Kidney epithelial cell (primary cell): ENCODE data around the gene RASSF3. TPM values are rescaled to one million over a fixed set of nuclear protein-coding genes. Genes with fewer than 3 reads are reported as not detected.

Source experiments
- DNase-seq: peaks from one replicate; pipeline ENCODE4 v3.0.0-alpha.2; 2010; ENCODE audit warnings: low read depth
- H3K27me3 ChIP-seq: 2 replicates; pipeline ENCODE4 v1.6.0; 2011; ENCODE audit warnings: low read length; ENCODE audit not compliant: control insufficient read depth, insufficient read depth
- H3K36me3 ChIP-seq: 2 replicates; pipeline ENCODE4 v1.5.1; 2011; ENCODE audit warnings: low read length; ENCODE audit not compliant: control insufficient read depth, insufficient read depth
- H3K4me3 ChIP-seq: 2 replicates; pipeline ENCODE4 v1.5.1; 2011; ENCODE audit warnings: low read depth, mild to moderate bottlenecking, control low read depth, low read length
- CTCF ChIP-seq: IDR thresholded peaks from 2 replicates; pipeline ENCODE4 v1.5.1; 2011; ENCODE audit warnings: mild to moderate bottlenecking, moderate library complexity, low read length, control low read depth, inconsistent platforms; ENCODE audit not compliant: insufficient read depth, poor library complexity, severe bottlenecking
- total RNA-seq: library from RNA; depleted of rRNA; stranded (reverse); fragments of >200 nt; gene quantifications from 2 replicates; pipeline ENCODE4 v1.2.3, GENCODE V29; 2015

The RASSF3 gene
- total RNA-seq, 1 donor from 2014 or later: 25.7 TPM

DNA sequence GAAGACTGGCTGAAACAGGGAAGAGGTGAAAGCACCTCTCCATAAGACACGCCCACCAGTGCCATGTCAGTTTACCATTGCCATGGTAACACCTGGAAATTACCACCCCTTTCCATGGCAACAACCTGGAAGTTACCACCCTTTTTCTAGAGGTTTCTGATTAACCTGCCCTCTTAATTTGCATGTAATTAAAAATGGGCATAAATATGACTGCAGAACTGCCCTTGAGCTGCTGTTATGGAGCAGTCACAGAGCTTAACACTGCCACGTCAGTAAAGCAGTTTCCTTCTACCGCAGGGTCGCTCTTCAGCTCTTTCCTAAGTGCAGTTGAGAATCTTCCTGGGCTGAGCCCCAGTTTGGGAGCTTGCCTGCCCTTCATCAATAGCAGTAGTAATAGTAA, 55.2 kb downstream of the RASSF3 start:
- TF ChIP-seq CTCF: no peak
- H3K36me3 ChIP-seq: no peaks in the 10 kb centered on the region
- no peaks in the 10 kb centered on the region for H3K27me3 ChIP-seq
- no peak overlapping the region for H3K4me3 ChIP-seq
- DNase-seq: no peak

DNA sequence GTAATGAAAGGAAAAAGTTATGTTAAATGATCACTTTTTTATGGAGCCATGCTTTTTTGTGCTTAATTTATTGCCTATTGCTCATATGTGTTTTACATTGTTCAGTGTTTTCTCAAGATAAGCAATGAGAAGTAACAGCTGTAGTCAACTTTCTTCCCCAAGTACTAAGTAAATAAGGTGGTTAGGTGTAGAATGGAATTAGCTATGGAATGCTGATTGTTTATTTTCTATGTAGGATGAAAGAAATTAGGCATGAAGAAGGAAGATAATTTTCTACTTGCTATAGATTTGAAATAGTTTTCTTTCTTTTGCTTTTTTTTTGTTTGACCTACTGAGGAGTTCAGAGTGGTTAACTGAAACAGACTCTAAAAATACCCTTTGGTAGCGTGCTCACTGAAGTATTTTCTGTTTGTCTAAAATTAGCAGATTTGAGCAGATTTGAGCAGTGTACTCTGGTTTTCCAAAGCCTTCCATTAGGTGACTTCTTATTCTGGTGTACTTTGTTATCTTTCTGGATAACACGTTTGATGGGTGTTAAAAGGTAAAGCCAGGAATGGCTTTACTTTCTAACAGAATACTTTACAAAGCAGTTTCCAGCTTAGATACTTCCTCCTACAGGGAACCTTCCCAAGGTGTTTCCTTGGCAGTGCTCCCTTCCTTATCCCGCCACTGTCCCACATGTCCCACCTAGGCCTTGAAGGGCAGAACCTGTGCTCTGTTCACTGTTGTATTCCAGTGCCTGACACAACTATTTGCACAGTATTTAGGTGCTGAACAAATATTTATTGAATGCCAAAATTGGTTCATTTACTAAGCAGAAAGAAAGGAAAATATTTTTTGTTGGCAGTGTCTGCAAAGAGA, 56.0 kb downstream of the RASSF3 start:
- no peak for DNase-seq
- no peak for TF ChIP-seq CTCF
- H3K27me3 ChIP-seq: no peaks in the 10 kb centered on the region
- H3K36me3 ChIP-seq: no peaks in the 10 kb centered on the region
- no peak overlapping the region for H3K4me3 ChIP-seq

- no peaks in the 10 kb centered on the region for H3K27me3 ChIP-seq
- no peak overlapping the region for H3K4me3 ChIP-seq
- no peaks in the 10 kb centered on the region for H3K36me3 ChIP-seq
- no peak for TF ChIP-seq CTCF
- DNase-seq: no peak
These were observed 57.5 kb downstream of the RASSF3 start for GRCh38 chr12:64667793-64668192.

DNA sequence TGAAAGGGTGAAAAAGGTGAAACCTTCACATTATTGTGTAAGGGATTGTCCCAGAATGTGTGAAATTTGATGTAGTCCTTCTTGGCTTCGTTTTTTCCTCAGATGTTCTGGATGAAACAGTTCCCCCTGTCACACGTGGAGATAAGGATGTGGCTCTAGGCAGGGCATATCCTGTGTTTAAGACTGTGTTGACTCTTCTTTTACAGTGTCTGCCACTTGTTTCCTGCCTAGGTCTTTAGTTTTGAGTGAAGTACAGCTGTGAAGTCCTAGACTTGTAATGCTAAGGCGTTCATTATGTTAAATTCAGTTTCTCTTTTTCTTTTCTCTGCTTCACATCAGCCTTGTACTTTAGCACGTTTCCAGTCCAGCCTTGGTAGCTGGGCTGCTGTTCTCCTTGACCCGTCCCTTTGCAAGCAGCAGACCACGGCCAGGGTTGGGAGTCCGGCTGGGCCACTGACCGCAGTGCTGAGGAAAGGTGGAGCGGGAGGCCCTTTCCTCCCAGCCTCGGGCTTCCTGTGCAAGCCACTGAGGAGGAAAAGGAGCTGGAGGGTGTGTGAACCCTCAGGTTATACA, 59.1 kb downstream of the RASSF3 start:
- H3K4me3 ChIP-seq: no peak overlapping the region

GRCh38 chr12:64670019-64670418, 59.7 kb downstream of the RASSF3 start:
- no peak for TF ChIP-seq CTCF
- Histone ChIP-seq H3K4me3 (no peak overlapping the region), H3K27me3 (no peaks in the 10 kb centered on the region), H3K36me3 (no peaks in the 10 kb centered on the region)
- DNase-seq: no peak

More for the DNA sequence above, 59.1 kb downstream of the RASSF3 start:
- Histone ChIP-seq H3K27me3 (no peaks in the 10 kb centered on the region), H3K36me3 (no peaks in the 10 kb centered on the region)
- no peak for DNase-seq
- no peak for TF ChIP-seq CTCF
